HG02759 (cell line): ENCODE results near the gene CTPS2.
"Not testable (repeated sequence)": the region's sequence is repeated elsewhere in the genome, so short reads cannot be mapped to it uniquely, and the experiment has no call there.

Source experiments
- ATAC-seq: cut with Tn5 transposase; IDR thresholded peaks from one replicate; pipeline ENCODE4 v1.9.1; 2021; ENCODE audit warnings: mild to moderate bottlenecking, moderate library complexity; ENCODE audit not compliant: unreplicated experiment

CTPS2 gene

GRCh38 chrX:16610121-16610621 is 102.3 kb downstream of the CTPS2 start:
- no peak for ATAC-seq

GRCh38 chrX:16606142-16606720 is 106.2 kb downstream of the CTPS2 start:
- no peak for ATAC-seq

- no peak for ATAC-seq
These were observed 108.1 kb downstream of the CTPS2 start for GRCh38 chrX:16604337-16604736.

- no peak for ATAC-seq
These were observed 108.6 kb downstream of the CTPS2 start for GRCh38 chrX:16603822-16604221.

GRCh38 chrX:16603235-16603634 is 109.2 kb downstream of the CTPS2 start:
- not testable (repeated sequence) for ATAC-seq

GRCh38 chrX:16601885-16602284 is 110.6 kb downstream of the CTPS2 start:
- no peak for ATAC-seq

- no peak for ATAC-seq
These were observed 118.0 kb downstream of the CTPS2 start for GRCh38 chrX:16594490-16594889.

- ATAC-seq = no peak
These were observed 118.7 kb downstream of the CTPS2 start for GRCh38 chrX:16593801-16594200.

GRCh38 chrX:16592194-16592770 is 120.2 kb downstream of the CTPS2 start:
- ATAC-seq = no peak

- no peak for ATAC-seq
These were observed 122.6 kb downstream of the CTPS2 start for GRCh38 chrX:16589826-16590225.

- ATAC-seq = no peak
These were observed 123.3 kb downstream of the CTPS2 start for GRCh38 chrX:16589211-16589610.

- no peak for ATAC-seq
These were observed 124.2 kb downstream of the CTPS2 start for GRCh38 chrX:16588266-16588665.

- no peak for ATAC-seq
These were observed 124.6 kb downstream of the CTPS2 start for GRCh38 chrX:16587836-16588235.

- ATAC-seq = no peak
These were observed 125.9 kb downstream of the CTPS2 start for GRCh38 chrX:16586377-16587112.

GRCh38 chrX:16585486-16586376 is 126.7 kb downstream of the CTPS2 start:
- ATAC-seq = no peak

GRCh38 chrX:16580004-16580797 is 132.3 kb downstream of the CTPS2 start:
- ATAC-seq = not testable (repeated sequence)

GRCh38 chrX:16579517-16579916 is 133.0 kb downstream of the CTPS2 start:
- ATAC-seq = no peak

- ATAC-seq = no peak
These were observed 134.3 kb downstream of the CTPS2 start for GRCh38 chrX:16578218-16578617.

- ATAC-seq = no peak
These were observed 134.9 kb downstream of the CTPS2 start for GRCh38 chrX:16577483-16578029.

GRCh38 chrX:16575388-16575787 is 137.1 kb downstream of the CTPS2 start:
- not testable (repeated sequence) for ATAC-seq
